NB4 (cell line): ENCODE measurements around the gene TYW1.
"Not testable (repeated sequence)": the region's sequence is repeated elsewhere in the genome, so short reads cannot be mapped to it uniquely, and the experiment has no call there.

ENCODE experiments used
- MYC ChIP-seq: IDR thresholded peaks from 2 replicates; pipeline ENCODE4 v1.6.1; 2011; ENCODE audit warnings: low read depth, low read length
- POLR2A ChIP-seq: IDR thresholded peaks from 2 replicates; pipeline ENCODE4 v1.6.1; 2011; ENCODE audit warnings: mild to moderate bottlenecking; ENCODE audit not compliant: insufficient read length; ENCODE audit errors: extremely low read depth
- TF ChIP-seq, protein P1 (sequence below): IDR thresholded peaks from one replicate; pipeline ENCODE4 v1.5.1; 2012; ENCODE audit warnings: low read depth, low read length
- TF ChIP-seq, protein P2 (sequence below): IDR thresholded peaks from 2 replicates; pipeline ENCODE4 v1.6.1; 2011; ENCODE audit warnings: low read depth, low read length

DNA sequence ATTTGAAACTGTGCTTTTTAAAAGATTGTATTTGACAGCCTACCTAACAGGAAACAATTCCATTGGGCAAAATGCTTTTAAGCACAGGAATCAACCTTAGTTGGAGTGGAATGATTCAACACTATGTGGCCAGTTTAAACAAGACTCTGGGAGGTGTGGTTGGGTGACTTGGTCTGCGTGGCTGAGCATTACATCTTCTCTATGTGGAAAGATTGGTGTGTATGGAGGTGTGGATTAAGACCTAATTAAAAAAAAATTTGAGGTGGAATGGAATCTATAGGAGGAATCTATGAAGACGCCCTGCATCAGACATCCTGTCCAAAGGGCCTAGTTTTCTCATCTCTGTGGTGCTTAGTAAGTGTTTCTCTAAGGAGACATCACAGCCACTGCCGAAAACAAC lies 140.9 kb downstream of the TYW1 start:
- TF ChIP-seq, protein P1, sequence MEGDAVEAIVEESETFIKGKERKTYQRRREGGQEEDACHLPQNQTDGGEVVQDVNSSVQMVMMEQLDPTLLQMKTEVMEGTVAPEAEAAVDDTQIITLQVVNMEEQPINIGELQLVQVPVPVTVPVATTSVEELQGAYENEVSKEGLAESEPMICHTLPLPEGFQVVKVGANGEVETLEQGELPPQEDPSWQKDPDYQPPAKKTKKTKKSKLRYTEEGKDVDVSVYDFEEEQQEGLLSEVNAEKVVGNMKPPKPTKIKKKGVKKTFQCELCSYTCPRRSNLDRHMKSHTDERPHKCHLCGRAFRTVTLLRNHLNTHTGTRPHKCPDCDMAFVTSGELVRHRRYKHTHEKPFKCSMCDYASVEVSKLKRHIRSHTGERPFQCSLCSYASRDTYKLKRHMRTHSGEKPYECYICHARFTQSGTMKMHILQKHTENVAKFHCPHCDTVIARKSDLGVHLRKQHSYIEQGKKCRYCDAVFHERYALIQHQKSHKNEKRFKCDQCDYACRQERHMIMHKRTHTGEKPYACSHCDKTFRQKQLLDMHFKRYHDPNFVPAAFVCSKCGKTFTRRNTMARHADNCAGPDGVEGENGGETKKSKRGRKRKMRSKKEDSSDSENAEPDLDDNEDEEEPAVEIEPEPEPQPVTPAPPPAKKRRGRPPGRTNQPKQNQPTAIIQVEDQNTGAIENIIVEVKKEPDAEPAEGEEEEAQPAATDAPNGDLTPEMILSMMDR: not testable (repeated sequence)
- not testable (repeated sequence) for TF ChIP-seq POLR2A, MYC
- TF ChIP-seq, protein P2, sequence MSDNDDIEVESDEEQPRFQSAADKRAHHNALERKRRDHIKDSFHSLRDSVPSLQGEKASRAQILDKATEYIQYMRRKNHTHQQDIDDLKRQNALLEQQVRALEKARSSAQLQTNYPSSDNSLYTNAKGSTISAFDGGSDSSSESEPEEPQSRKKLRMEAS: not testable (repeated sequence)
